ENCODE results near the gene LYPLAL1. TPM values are rescaled to one million over a fixed set of nuclear protein-coding genes. Genes with fewer than 3 reads are reported as not detected.
A peak's percentile ranks its signal among the peaks of the same experiment; 100 is the strongest.

Gene LYPLAL1
- total and polyA plus RNA-seq, 9 of the 15 experiments (the other 6 are each of a cell fraction or from before 2014, with no cell fraction given): 14.9 to 179 (median 46.3) TPM

DNA sequence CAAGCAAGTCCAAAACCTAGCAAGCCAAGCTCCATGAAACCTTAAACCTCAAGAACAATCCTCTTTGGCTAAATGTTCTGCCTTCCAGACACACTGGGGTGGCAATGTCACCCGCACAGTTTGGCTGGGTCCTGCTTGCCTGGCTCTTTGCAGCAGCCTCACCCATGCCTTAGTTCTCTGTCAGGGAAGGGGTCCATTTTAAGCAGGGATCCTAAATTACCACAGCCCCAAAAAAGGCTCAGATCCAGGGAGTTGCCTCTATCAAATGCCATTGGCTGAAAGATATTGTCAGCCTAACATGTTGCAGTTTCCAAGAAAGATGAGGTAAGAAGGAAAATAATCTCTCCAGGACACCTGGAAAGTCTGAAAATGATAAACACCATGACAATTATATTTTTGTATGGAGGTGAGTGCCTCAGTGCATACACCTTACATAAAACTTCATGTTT is 26.1 kb upstream of the LYPLAL1 start (continued):
- TF ChIP-seq NEUROD1 (IDR thresholded peaks at IDR 0.05; ENCODE audit: borderline replicate concordance, low read depth, low read length, partially characterized antibody) (peak; percentile 33), LEF1 (IDR thresholded peaks at IDR 0.05) (0 out of 2 replicates have a peak, but pooled peaks have one; percentile 29), ZBTB34 (CRISPR knock-in tag; IDR thresholded peaks at IDR 0.05) (no peak), SMARCA4 (IDR thresholded peaks at IDR 0.05) (peak; percentile 90), MTF1 (CRISPR knock-in tag; IDR thresholded peaks at IDR 0.05; ENCODE audit: borderline replicate concordance) (0 out of 2 replicates have a peak, but pooled peaks have one; percentile 38), NR2C1 (IDR thresholded peaks at IDR 0.05) (no peak), NR2C1 (tag; IDR thresholded peaks at IDR 0.05) (peak; percentile 60), TAF1 (IDR thresholded peaks at IDR 0.05; ENCODE audit: control insufficient read depth, extremely low read depth, insufficient read depth, low read length, severe bottlenecking) (no peak), CHD2 (IDR thresholded peaks at IDR 0.05; ENCODE audit: low read depth, low read length) (no peak), ELF4 (CRISPR knock-in tag; IDR thresholded peaks at IDR 0.05) (0 out of 2 replicates have a peak, but pooled peaks have one; percentile 51), NFRKB (IDR thresholded peaks at IDR 0.05; ENCODE audit: low read depth) (peak; percentile 79), TAF9B (IDR thresholded peaks at IDR 0.05; ENCODE audit: partially characterized antibody) (peak; percentile 52), OTX1 (CRISPR knock-in tag; IDR thresholded peaks at IDR 0.05) (no peak), PKNOX1 (IDR thresholded peaks at IDR 0.05) (0 out of 2 replicates have a peak, but pooled peaks have one; percentile 32), SOX6 (IDR thresholded peaks at IDR 0.05) (peak; percentile 32; the same call in 1 of the 2 replicates), POLR2AphosphoS5 (IDR thresholded peaks at IDR 0.05; ENCODE audit: control insufficient read depth, insufficient read depth, low read depth, low read length) (0 out of 2 replicates have a peak, but pooled peaks have one; percentile 47), PML (IDR thresholded peaks at IDR 0.05; ENCODE audit: low read length) (peak; percentile 55; the same call in 1 of the 2 replicates), SMARCE1 (IDR thresholded peaks at IDR 0.05) (peak; percentile 77; the same call in 1 of the 2 replicates)
- TF ChIP-seq, protein P1, sequence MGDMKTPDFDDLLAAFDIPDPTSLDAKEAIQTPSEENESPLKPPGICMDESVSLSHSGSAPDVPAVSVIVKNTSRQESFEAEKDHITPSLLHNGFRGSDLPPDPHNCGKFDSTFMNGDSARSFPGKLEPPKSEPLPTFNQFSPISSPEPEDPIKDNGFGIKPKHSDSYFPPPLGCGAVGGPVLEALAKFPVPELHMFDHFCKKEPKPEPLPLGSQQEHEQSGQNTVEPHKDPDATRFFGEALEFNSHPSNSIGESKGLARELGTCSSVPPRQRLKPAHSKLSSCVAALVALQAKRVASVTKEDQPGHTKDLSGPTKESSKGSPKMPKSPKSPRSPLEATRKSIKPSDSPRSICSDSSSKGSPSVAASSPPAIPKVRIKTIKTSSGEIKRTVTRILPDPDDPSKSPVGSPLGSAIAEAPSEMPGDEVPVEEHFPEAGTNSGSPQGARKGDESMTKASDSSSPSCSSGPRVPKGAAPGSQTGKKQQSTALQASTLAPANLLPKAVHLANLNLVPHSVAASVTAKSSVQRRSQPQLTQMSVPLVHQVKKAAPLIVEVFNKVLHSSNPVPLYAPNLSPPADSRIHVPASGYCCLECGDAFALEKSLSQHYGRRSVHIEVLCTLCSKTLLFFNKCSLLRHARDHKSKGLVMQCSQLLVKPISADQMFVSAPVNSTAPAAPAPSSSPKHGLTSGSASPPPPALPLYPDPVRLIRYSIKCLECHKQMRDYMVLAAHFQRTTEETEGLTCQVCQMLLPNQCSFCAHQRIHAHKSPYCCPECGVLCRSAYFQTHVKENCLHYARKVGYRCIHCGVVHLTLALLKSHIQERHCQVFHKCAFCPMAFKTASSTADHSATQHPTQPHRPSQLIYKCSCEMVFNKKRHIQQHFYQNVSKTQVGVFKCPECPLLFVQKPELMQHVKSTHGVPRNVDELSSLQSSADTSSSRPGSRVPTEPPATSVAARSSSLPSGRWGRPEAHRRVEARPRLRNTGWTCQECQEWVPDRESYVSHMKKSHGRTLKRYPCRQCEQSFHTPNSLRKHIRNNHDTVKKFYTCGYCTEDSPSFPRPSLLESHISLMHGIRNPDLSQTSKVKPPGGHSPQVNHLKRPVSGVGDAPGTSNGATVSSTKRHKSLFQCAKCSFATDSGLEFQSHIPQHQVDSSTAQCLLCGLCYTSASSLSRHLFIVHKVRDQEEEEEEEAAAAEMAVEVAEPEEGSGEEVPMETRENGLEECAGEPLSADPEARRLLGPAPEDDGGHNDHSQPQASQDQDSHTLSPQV (IDR thresholded peaks at IDR 0.05): peak; percentile 91
- TF ChIP-seq, protein P2, sequence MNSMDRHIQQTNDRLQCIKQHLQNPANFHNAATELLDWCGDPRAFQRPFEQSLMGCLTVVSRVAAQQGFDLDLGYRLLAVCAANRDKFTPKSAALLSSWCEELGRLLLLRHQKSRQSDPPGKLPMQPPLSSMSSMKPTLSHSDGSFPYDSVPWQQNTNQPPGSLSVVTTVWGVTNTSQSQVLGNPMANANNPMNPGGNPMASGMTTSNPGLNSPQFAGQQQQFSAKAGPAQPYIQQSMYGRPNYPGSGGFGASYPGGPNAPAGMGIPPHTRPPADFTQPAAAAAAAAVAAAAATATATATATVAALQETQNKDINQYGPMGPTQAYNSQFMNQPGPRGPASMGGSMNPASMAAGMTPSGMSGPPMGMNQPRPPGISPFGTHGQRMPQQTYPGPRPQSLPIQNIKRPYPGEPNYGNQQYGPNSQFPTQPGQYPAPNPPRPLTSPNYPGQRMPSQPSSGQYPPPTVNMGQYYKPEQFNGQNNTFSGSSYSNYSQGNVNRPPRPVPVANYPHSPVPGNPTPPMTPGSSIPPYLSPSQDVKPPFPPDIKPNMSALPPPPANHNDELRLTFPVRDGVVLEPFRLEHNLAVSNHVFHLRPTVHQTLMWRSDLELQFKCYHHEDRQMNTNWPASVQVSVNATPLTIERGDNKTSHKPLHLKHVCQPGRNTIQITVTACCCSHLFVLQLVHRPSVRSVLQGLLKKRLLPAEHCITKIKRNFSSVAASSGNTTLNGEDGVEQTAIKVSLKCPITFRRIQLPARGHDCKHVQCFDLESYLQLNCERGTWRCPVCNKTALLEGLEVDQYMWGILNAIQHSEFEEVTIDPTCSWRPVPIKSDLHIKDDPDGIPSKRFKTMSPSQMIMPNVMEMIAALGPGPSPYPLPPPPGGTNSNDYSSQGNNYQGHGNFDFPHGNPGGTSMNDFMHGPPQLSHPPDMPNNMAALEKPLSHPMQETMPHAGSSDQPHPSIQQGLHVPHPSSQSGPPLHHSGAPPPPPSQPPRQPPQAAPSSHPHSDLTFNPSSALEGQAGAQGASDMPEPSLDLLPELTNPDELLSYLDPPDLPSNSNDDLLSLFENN (IDR thresholded peaks at IDR 0.05; ENCODE audit: low read depth in 2 of 2, low read length in 2 of 2): peak in 1 of 2 experiments; percentile 46; a peak in 1 of 4 replicates
